Erythroblast (primary cell): ENCODE measurements around the gene TNMD.

ENCODE experiments used
- GATA1 ChIP-seq: IDR thresholded peaks from 2 replicates; pipeline ENCODE4 v1.6.1; 2011; ENCODE audit warnings: low read depth, mild to moderate bottlenecking, control low read depth, low read length, moderate library complexity
- POLR2A ChIP-seq: IDR thresholded peaks from 2 replicates; pipeline ENCODE4 v1.6.1; 2011; ENCODE audit warnings: mild to moderate bottlenecking, low read length

GRCh38 chrX:100623001-100623400 is 38.3 kb downstream of the TNMD start:
- TF ChIP-seq POLR2A (no peak), GATA1 (no peak)
